ENCODE measurements around the gene AMH. TPM values are rescaled to one million over a fixed set of nuclear protein-coding genes. Genes with fewer than 3 reads are reported as not detected.

AMH gene
- total and polyA plus RNA-seq, 2 experiments from 2014 or later: 1.9 to 6.8 TPM

DNA sequence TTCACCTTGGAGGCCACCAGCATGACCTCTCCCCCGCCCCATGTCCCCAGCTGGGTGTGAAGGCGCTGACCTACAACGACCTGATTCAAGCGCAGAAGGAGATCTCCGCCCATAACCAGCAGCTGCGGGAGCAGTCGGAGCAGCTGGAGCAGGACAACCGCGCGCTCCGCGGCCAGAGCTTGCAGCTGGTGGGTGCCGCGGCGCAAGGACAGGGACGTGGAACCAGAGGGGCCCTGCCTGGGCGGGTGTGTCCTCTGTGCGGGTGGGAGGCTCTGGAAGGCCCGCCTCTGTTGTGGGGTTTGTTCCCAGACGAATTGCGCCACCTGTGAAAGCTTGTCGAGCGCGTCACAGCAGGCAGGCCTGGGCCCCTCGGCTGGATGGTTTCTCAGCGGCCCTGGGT, 35.3 kb upstream of the AMH start:
- no peak overlapping the region for H2AFZ ChIP-seq
- H4K20me1 ChIP-seq (replicated peaks; ENCODE audit: insufficient read depth): 0 out of 2 replicates have a peak, but pooled peaks cover 5% of the 10 kb centered on the region
- ATAC-seq (no peak), DNase-seq (ENCODE audit: low spot score) (no peak)
- no peak overlapping the region for H3K4me3 Mint-ChIP-seq
- H3K27me3 ChIP-seq (ENCODE audit: insufficient read depth): no peaks in the 10 kb centered on the region
- no peaks in the 10 kb centered on the region for H3K4me1 ChIP-seq (ENCODE audit: insufficient read depth)
- 0 out of 2 replicates have a peak, but pooled peaks cover 2% of the 10 kb centered on the region for H3F3A ChIP-seq (replicated peaks; ENCODE audit: low read depth)
- H3K4me3 ChIP-seq: no peak overlapping the region
- H3K27me3 Mint-ChIP-seq (ENCODE audit: insufficient read depth, low read depth, poor library complexity): peaks cover 1% of the 10 kb centered on the region
- peaks cover 3% of the 10 kb centered on the region; the same call in 2 of the 3 replicates for H3K4me1 Mint-ChIP-seq
- no peak overlapping the region for H3K4me2 ChIP-seq
- no peak for TF ChIP-seq ZNF114 (CRISPR knock-in tag; IDR thresholded peaks at IDR 0.05)
- no peak for TF ChIP-seq ZNF331 (CRISPR knock-in tag; IDR thresholded peaks at IDR 0.05; ENCODE audit: low read depth)
- TF ChIP-seq CTCF (conservative IDR thresholded peaks at IDR 0.05; ENCODE audit: low read depth in 2 of 2): no peak; a peak in 1 of 4 replicates
- no peak for TF ChIP-seq NANOG (IDR thresholded peaks at IDR 0.05; ENCODE audit: borderline replicate concordance)
- TF ChIP-seq, protein P1, sequence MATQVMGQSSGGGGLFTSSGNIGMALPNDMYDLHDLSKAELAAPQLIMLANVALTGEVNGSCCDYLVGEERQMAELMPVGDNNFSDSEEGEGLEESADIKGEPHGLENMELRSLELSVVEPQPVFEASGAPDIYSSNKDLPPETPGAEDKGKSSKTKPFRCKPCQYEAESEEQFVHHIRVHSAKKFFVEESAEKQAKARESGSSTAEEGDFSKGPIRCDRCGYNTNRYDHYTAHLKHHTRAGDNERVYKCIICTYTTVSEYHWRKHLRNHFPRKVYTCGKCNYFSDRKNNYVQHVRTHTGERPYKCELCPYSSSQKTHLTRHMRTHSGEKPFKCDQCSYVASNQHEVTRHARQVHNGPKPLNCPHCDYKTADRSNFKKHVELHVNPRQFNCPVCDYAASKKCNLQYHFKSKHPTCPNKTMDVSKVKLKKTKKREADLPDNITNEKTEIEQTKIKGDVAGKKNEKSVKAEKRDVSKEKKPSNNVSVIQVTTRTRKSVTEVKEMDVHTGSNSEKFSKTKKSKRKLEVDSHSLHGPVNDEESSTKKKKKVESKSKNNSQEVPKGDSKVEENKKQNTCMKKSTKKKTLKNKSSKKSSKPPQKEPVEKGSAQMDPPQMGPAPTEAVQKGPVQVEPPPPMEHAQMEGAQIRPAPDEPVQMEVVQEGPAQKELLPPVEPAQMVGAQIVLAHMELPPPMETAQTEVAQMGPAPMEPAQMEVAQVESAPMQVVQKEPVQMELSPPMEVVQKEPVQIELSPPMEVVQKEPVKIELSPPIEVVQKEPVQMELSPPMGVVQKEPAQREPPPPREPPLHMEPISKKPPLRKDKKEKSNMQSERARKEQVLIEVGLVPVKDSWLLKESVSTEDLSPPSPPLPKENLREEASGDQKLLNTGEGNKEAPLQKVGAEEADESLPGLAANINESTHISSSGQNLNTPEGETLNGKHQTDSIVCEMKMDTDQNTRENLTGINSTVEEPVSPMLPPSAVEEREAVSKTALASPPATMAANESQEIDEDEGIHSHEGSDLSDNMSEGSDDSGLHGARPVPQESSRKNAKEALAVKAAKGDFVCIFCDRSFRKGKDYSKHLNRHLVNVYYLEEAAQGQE (IDR thresholded peaks at IDR 0.05; ENCODE audit: unreplicated experiment): no peak
- peaks cover 53% of the 10 kb centered on the region for H3K36me3 Mint-ChIP-seq (ENCODE audit: low read depth)
- H3K27ac Mint-ChIP-seq: no peak overlapping the region
- H3K36me3 ChIP-seq (ENCODE audit: insufficient read depth): peaks cover 12% of the 10 kb centered on the region; the same call in 1 of the 2 replicates
- H3K27ac ChIP-seq (ENCODE audit: low read depth): no peak overlapping the region
- H3K79me2 ChIP-seq (replicated peaks; ENCODE audit: insufficient read depth): no peaks in the 10 kb centered on the region
- H3K9me2 ChIP-seq (ENCODE audit: insufficient read depth): no peaks in the 10 kb centered on the region
- no peaks in the 10 kb centered on the region; the same call in 2 of the 3 replicates for H3K9me3 Mint-ChIP-seq

DNA sequence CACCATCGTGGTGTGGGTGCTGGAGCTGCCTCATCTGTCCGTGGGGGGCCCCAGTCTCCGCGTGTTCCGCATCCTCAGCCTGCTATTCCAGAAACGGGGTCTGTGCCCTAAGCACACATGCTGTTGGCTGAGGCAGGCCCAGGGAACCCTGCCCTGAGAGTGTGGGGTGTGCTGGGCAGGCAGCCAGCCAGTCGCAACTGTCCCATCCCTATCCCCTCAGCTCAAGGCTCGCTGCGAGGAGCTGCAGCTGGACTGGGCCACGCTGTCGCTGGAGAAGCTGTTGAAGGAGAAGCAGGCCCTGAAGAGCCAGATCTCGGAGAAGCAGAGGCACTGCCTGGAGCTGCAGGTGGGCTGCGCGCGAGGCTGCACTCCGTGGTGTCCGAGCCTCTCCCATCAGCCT, 34.9 kb upstream of the AMH start:
- no peak overlapping the region for H2AFZ ChIP-seq
- H3K27ac ChIP-seq (ENCODE audit: low read depth): no peak overlapping the region
- H3K36me3 ChIP-seq (ENCODE audit: insufficient read depth): peaks cover 12% of the 10 kb centered on the region; the same call in 1 of the 2 replicates
- H3K27me3 ChIP-seq (ENCODE audit: insufficient read depth): no peaks in the 10 kb centered on the region
- H3K9me3 Mint-ChIP-seq: no peaks in the 10 kb centered on the region; the same call in 2 of the 3 replicates
- H3F3A ChIP-seq (replicated peaks; ENCODE audit: low read depth): 0 out of 2 replicates have a peak, but pooled peaks cover 2% of the 10 kb centered on the region
- no peak overlapping the region for H3K4me2 ChIP-seq
- no peak overlapping the region for H3K4me3 Mint-ChIP-seq
- H3K4me1 Mint-ChIP-seq: peaks cover 3% of the 10 kb centered on the region; the same call in 2 of the 3 replicates
- no peaks in the 10 kb centered on the region for H3K4me1 ChIP-seq (ENCODE audit: insufficient read depth)
- no peak overlapping the region for H3K4me3 ChIP-seq
- ATAC-seq (no peak), DNase-seq (ENCODE audit: low spot score) (no peak)
- H3K27ac Mint-ChIP-seq: no peak overlapping the region
- peaks cover 5% of the 10 kb centered on the region for H3K27me3 Mint-ChIP-seq (ENCODE audit: insufficient read depth, low read depth, poor library complexity)
- H3K9me2 ChIP-seq (ENCODE audit: insufficient read depth): no peaks in the 10 kb centered on the region
- H3K79me2 ChIP-seq (replicated peaks; ENCODE audit: insufficient read depth): no peaks in the 10 kb centered on the region
- H3K36me3 Mint-ChIP-seq (ENCODE audit: low read depth): peaks cover 54% of the 10 kb centered on the region
- H4K20me1 ChIP-seq (replicated peaks; ENCODE audit: insufficient read depth): 0 out of 2 replicates have a peak, but pooled peaks cover 4% of the 10 kb centered on the region
- TF ChIP-seq, protein P2, sequence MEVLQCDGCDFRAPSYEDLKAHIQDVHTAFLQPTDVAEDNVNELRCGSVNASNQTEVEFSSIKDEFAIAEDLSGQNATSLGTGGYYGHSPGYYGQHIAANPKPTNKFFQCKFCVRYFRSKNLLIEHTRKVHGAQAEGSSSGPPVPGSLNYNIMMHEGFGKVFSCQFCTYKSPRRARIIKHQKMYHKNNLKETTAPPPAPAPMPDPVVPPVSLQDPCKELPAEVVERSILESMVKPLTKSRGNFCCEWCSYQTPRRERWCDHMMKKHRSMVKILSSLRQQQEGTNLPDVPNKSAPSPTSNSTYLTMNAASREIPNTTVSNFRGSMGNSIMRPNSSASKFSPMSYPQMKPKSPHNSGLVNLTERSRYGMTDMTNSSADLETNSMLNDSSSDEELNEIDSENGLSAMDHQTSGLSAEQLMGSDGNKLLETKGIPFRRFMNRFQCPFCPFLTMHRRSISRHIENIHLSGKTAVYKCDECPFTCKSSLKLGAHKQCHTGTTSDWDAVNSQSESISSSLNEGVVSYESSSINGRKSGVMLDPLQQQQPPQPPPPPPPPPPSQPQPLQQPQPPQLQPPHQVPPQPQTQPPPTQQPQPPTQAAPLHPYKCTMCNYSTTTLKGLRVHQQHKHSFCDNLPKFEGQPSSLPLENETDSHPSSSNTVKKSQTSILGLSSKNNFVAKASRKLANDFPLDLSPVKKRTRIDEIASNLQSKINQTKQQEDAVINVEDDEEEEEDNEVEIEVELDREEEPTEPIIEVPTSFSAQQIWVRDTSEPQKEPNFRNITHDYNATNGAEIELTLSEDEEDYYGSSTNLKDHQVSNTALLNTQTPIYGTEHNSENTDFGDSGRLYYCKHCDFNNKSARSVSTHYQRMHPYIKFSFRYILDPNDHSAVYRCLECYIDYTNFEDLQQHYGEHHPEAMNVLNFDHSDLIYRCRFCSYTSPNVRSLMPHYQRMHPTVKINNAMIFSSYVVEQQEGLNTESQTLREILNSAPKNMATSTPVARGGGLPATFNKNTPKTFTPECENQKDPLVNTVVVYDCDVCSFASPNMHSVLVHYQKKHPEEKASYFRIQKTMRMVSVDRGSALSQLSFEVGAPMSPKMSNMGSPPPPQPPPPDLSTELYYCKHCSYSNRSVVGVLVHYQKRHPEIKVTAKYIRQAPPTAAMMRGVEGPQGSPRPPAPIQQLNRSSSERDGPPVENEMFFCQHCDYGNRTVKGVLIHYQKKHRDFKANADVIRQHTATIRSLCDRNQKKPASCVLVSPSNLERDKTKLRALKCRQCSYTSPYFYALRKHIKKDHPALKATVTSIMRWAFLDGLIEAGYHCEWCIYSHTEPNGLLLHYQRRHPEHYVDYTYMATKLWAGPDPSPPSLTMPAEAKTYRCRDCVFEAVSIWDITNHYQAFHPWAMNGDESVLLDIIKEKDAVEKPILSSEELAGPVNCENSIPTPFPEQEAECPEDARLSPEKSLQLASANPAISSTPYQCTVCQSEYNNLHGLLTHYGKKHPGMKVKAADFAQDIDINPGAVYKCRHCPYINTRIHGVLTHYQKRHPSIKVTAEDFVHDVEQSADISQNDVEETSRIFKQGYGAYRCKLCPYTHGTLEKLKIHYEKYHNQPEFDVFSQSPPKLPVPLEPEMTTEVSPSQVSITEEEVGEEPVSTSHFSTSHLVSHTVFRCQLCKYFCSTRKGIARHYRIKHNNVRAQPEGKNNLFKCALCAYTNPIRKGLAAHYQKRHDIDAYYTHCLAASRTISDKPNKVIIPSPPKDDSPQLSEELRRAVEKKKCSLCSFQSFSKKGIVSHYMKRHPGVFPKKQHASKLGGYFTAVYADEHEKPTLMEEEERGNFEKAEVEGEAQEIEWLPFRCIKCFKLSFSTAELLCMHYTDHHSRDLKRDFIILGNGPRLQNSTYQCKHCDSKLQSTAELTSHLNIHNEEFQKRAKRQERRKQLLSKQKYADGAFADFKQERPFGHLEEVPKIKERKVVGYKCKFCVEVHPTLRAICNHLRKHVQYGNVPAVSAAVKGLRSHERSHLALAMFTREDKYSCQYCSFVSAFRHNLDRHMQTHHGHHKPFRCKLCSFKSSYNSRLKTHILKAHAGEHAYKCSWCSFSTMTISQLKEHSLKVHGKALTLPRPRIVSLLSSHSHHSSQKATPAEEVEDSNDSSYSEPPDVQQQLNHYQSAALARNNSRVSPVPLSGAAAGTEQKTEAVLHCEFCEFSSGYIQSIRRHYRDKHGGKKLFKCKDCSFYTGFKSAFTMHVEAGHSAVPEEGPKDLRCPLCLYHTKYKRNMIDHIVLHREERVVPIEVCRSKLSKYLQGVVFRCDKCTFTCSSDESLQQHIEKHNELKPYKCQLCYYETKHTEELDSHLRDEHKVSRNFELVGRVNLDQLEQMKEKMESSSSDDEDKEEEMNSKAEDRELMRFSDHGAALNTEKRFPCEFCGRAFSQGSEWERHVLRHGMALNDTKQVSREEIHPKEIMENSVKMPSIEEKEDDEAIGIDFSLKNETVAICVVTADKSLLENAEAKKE (CRISPR knock-in tag; IDR thresholded peaks at IDR 0.05): no peak
- no peak for TF ChIP-seq JUNB (IDR thresholded peaks at IDR 0.05; ENCODE audit: unreplicated experiment)

Data from GM23338 (cell line).